Measurements from ENCODE around the gene CLPSL1. TPM values are rescaled to one million over a fixed set of nuclear protein-coding genes. Genes with fewer than 3 reads are reported as not detected.

CLPSL1 gene
- total and polyA plus RNA-seq, 2 of the 13 experiments (the other 11 are each of a cell fraction or from before 2014, with no cell fraction given): not detected

GRCh38 chr6:35742842-35743241 lies 38.0 kb upstream of the CLPSL1 start (continued):
- TF ChIP-seq AHDC1 (CRISPR knock-in tag; IDR thresholded peaks at IDR 0.05; ENCODE audit: borderline replicate concordance) (no peak), MTA1 (CRISPR knock-in tag; IDR thresholded peaks at IDR 0.05; ENCODE audit: borderline replicate concordance) (0 out of 2 replicates have a peak, but pooled peaks have one; percentile 28), GLI4 (CRISPR knock-in tag; IDR thresholded peaks at IDR 0.05; ENCODE audit: borderline replicate concordance) (no peak), SATB2 (CRISPR knock-in tag; IDR thresholded peaks at IDR 0.05) (no peak), DZIP1 (CRISPR knock-in tag; IDR thresholded peaks at IDR 0.05) (no peak), LRRFIP1 (CRISPR knock-in tag; conservative IDR thresholded peaks at IDR 0.05) (no peak), CHCHD3 (CRISPR knock-in tag; IDR thresholded peaks at IDR 0.05) (no peak), ZNF687 (CRISPR knock-in tag; IDR thresholded peaks at IDR 0.05) (peak; percentile 79), HDAC2 (CRISPR knock-in tag; IDR thresholded peaks at IDR 0.05) (no peak), ZNF34 (CRISPR knock-in tag; IDR thresholded peaks at IDR 0.05; ENCODE audit: borderline replicate concordance) (no peak), FOXP4 (CRISPR knock-in tag; IDR thresholded peaks at IDR 0.05) (no peak)
